Measurements from ENCODE around the gene PEX1.
"Not testable (repeated sequence)": the region's sequence is repeated elsewhere in the genome, so short reads cannot be mapped to it uniquely, and the experiment has no call there.

The PEX1 gene

DNA sequence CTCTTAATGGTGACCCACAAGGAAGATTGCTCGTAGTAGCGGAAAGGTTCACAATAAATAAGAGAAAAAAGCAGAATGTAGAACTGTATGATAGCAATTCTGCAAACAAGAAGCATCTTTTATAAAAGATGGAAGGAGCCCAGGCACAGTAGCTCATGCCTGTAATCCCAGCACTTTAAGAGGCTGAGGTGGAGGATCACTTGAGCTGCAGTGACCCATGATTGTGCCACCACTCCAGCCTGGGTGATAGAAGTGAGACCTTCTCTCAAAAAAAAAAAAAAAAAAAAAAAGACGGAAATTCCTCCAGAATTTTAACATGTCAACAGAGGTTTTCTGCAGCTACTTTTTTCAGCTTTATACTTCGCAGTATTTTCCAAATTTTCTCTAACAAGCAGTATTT is 67.8 kb downstream of the PEX1 start:
- no peak for DNase-seq (ENCODE audit: low read depth)

DNA sequence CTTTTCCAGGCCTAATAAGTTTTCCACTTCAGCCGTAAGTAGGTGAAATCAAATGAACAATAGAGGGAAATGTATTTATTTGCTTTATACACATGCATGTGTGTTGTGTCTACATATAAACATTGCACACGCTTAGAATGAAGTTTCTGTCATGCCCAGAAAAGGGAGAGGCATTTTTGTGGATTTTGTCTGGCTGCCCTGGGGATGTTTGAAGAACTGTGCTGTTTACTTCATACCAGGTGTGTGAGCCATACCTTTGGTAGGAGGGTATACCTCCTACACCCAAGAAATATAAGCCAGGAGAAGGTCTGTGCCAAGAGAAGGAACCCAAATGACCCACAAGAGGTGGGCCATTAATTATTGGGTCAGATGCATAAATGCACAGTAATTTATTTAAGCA is 68.2 kb downstream of the PEX1 start:
- DNase-seq (ENCODE audit: low read depth) = no peak

DNA sequence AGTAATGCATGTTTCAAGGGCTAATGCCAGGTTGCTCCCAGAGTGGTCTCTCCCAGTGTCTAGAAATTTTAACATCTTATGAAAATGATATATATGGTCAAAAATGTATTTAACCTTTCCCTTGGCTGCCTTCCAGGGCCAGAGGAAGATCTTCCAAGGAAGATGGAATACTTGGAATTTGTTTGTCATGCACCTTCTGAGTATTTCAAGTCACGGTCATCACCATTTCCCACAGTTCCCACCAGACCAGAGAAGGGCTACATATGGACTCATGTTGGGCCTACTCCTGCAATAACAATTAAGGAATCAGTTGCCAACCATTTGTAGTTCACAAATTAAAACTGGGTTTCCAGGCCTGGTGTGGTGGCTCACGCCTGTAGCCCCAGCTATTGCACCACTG is 72.1 kb downstream of the PEX1 start:
- DNase-seq (ENCODE audit: low read depth) = no peak

DNA sequence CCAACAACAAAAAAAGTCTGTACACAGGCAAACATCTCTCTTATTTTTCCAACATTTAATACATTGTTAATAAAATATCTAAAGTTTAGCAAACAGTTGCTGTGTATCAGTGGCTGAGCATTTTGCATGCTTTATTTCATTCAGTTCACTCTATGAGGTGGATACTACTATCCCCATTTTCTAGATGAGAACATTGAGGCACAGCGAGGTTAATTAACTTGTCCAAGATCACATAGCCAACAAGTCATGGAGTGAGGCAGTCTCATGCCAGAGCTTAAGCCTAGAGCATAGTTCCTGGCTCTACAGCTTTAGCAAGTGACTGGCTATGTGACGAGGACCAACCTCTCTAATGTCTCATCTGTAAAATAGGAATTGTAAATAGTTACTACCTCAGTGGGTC is 76.7 kb downstream of the PEX1 start:
- no peak for DNase-seq (ENCODE audit: low read depth)

DNA sequence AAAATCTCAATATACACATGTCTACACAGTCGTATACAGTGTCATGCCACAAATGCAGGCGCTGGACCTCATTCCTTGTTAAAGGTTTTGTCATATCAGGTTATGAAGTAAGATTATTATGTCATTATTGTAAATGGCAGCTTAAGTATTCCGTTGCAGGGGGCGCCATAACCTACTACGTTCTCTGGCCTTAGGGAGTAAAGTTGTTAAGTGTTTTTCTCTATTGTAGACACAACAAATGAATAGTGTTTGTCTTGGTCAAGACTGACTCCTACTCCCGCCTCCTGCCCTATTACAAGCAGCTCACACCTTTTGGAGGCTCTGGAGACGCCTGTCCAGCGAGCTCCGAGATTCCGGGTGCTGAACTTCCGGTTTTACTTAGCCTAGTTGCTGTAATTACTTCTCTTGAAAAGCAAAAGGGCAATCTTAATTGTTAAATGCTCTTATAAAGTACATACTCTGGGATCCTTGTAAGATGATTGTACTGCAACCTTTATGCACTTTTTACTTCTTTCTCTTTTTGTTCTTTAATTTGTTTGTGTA is 80.0 kb downstream of the PEX1 start:
- DNase-seq (ENCODE audit: low read depth) = peak; percentile 39

DNA sequence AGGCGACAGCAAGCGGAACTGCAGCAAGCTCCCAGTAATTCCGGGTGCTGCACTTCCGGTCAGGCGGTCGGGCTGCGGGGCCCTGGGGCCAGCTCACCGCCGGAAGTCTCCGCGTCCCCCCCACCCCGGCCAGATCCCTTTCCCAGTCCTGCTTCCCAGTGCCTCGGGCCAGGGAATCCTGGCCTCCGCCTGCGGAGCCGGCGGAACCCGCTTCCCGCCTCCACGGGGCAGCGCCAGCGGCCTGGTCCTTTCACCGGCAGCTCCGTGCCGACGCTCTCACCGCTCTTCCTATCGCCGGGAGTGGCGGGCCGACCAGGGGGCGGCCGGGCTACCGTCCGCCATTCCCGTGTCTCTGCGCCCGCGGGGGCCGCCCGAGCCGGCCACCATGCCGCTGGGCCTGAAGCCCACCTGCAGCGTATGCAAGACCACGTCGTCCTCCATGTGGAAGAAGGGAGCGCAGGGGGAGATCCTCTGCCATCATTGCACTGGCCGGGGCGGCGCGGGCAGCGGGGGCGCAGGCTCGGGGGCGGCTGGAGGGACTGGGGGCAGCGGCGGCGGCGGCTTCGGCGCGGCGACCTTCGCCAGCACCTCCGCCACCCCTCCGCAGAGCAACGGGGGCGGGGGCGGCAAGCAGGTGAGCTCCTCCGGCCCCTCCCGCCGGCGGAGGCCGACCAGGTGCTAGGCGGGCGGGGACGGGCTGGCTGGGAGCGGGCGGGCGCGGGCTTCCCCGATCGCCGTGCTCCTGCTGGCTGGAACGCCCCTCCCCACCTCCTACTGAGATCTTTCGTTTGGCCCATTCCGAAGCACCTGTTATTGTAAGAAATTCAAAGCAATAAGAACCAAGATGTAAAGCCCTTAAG is 80.7 kb downstream of the PEX1 start, which contains the start of gene GATAD1:
TSS of gene GATAD1 (plus strand) at position 138 of the 860 bp plus-strand sequence. CDS start at position 386, 248 bp downstream.
- peak; percentile 69 for DNase-seq (ENCODE audit: low read depth)

DNA sequence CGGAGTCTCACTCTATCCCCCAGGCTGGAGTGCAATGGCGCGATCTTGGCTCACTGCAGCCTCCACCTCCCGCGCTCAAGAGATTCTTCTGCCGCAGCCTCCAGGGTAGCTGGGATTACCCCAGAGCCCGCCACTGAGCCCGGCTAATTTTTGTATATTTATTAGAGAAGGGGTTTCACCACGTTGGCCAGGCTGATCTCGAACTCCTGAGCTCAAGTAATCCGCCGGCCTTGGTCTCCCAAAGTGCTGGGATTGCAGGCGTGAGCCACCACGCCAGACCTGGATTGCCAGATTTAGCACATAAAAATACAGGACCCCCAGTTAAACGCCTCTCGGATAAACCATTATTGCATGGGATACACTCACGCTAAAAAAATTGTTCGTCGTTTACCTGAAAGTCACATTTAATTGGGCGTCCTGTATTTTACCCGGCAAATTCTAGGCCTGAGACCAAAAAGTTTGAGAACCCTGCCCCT is 81.4 kb downstream of the PEX1 start:
- DNase-seq (ENCODE audit: low read depth) = no peak

DNA sequence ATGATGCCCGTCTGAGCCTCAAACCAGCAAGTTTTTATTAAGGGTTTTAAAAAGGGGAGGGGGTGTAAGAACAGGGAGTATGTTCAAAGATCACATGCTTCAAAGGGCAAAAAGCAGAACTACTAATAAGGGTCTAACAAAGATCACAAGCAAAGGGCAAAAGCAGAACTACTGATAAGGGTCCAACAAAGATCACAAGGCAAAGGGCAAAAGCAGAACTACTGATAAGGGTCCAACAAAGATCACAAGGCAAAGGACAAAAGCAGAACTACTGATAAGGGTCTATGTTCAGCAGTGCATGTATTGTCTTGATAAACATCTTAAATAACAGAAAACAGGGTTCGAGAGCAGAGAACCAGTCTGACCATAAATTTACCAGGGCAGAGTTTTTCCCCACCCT is 85.6 kb downstream of the PEX1 start:
- DNase-seq (ENCODE audit: low read depth) = not testable (repeated sequence)

DNA sequence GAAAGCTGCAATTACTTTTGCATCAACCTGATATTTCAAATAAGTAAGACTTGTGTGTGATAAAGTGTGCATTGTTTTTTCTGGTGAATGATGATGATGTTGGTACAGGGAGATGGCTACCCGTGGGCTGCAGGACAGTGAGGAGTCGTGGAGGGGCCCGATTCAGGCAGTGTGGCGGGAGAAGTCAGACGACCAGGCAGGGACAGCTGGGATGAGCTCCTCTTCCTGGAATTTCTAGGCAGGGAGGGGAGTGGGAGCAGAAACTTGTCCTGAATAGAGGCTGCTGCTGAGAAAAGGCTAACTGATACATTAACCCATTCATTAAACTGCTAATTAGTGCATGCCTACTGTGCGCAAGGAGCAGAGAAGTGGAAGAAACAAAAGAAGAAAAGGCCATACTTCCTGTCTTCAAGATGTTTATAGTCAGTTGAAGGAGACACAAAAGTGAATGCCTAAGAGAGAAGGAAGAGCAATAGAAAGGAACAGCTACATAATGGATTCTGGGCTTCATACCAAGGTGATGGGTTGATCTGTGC is 90.3 kb downstream of the PEX1 start:
- DNase-seq (ENCODE audit: low read depth) = no peak

Measured in activated gamma-delta T cell treated with anti-CD3 and anti-CD28 coated beads, Interleukin-2, amount 50 U/mL, for 16 hours (primary cell).